NCI-H69 (cell line): Measurements from ENCODE around the gene CDK7.
"Not testable (repeated sequence)": the region's sequence is repeated elsewhere in the genome, so short reads cannot be mapped to it uniquely, and the experiment has no call there.

Experiments
- DNase-seq: peaks from one replicate; lab custom pipeline; 2025; lab: John Stamatoyannopoulos, UW

The CDK7 gene

GRCh38 chr5:69237877-69238276 is 3.2 kb downstream of the CDK7 start:
- DNase-seq, result no peak

- no peak for DNase-seq
These were observed 4.1 kb downstream of the CDK7 start for GRCh38 chr5:69238760-69239251.

- no peak for DNase-seq
These were observed 7.7 kb downstream of the CDK7 start for GRCh38 chr5:69242215-69242927.

GRCh38 chr5:69245031-69245430 is 10.3 kb downstream of the CDK7 start:
- no peak for DNase-seq

GRCh38 chr5:69248019-69248418 is 13.3 kb downstream of the CDK7 start:
- no peak for DNase-seq

- DNase-seq, result no peak
These were observed 15.9 kb downstream of the CDK7 start for GRCh38 chr5:69250593-69250992.

- no peak for DNase-seq
These were observed 17.8 kb downstream of the CDK7 start for GRCh38 chr5:69252437-69252836.

GRCh38 chr5:69255940-69256339 is 21.3 kb downstream of the CDK7 start:
- DNase-seq, result not testable (repeated sequence)

GRCh38 chr5:69257577-69257976 is 22.9 kb downstream of the CDK7 start:
- DNase-seq, result no peak

GRCh38 chr5:69261034-69261433 is 26.3 kb downstream of the CDK7 start:
- DNase-seq, result no peak

GRCh38 chr5:69265931-69266330 is 31.2 kb downstream of the CDK7 start:
- DNase-seq, result peak; percentile 54

GRCh38 chr5:69268899-69269298 is 34.2 kb downstream of the CDK7 start:
- DNase-seq, result no peak

- no peak for DNase-seq
These were observed 36.2 kb downstream of the CDK7 start for GRCh38 chr5:69270840-69271239.

- DNase-seq, result no peak
These were observed 36.7 kb downstream of the CDK7 start for GRCh38 chr5:69271376-69271775.

GRCh38 chr5:69275563-69275962 is 40.9 kb downstream of the CDK7 start:
- no peak for DNase-seq

GRCh38 chr5:69276422-69277174 is 41.9 kb downstream of the CDK7 start:
- DNase-seq, result no peak

- DNase-seq, result no peak
These were observed 44.8 kb downstream of the CDK7 start for GRCh38 chr5:69279517-69279916.

GRCh38 chr5:69281114-69281513 is 46.4 kb downstream of the CDK7 start:
- DNase-seq, result no peak

GRCh38 chr5:69284203-69284602 is 49.5 kb downstream of the CDK7 start:
- no peak for DNase-seq

- DNase-seq, result peak; percentile 12
These were observed 50.9 kb downstream of the CDK7 start for GRCh38 chr5:69285448-69286116.

GRCh38 chr5:69288069-69288468 is 53.4 kb downstream of the CDK7 start:
- DNase-seq, result no peak

- no peak for DNase-seq
These were observed 54.0 kb downstream of the CDK7 start for GRCh38 chr5:69288688-69289087.

GRCh38 chr5:69292306-69292705 is 57.6 kb downstream of the CDK7 start:
- DNase-seq, result no peak
